HepG2 (cell line): ENCODE measurements around the gene EFNA2. TPM values are rescaled to one million over a fixed set of nuclear protein-coding genes. Genes with fewer than 3 reads are reported as not detected.
A peak's percentile ranks its signal among the peaks of the same experiment; 100 is the strongest.

Source experiments
- AKAP8 ChIP-seq: sonication (generic); formaldehyde crosslinking; IDR thresholded peaks from 2 replicates; pipeline ENCODE4 v1.5.1; 2020; ENCODE audit warnings: mild to moderate bottlenecking, missing genetic modification reagents
- DNMT3B ChIP-seq: conservative IDR thresholded peaks from 2 replicates; pipeline ENCODE4 v1.6.1; 2016; ENCODE audit warnings: missing biosample characterization, control low read depth
- ELF1 ChIP-seq: sonication (generic); formaldehyde crosslinking; IDR thresholded peaks from 2 replicates; pipeline ENCODE4 v1.4.0; 2020; ENCODE audit warnings: missing genetic modification reagents
- ELF3 ChIP-seq: IDR thresholded peaks from 2 replicates; pipeline ENCODE4 v1.6.1; 2016; ENCODE audit warnings: missing genetic modification reagents, missing compliant biosample characterization
- FOXP1 ChIP-seq, 2 experiments: fragments of 450-650 bp in 1 of 2; IDR thresholded peaks; 2 replicates each; pipeline ENCODE4 v1.6.1; 2017 to 2018; ENCODE audit warnings: antibody characterized with exemption in 1 of 2
- GABPA ChIP-seq, 2 experiments: IDR thresholded peaks; 2 replicates each; pipeline ENCODE4 v1.6.1; 2011 to 2016; ENCODE audit warnings: low read depth in 2 of 2, low read length in 1 of 2, missing biosample characterization in 1 of 2, missing genetic modification characterization in 1 of 2
- GLI4 ChIP-seq: sonication (generic); formaldehyde crosslinking; IDR thresholded peaks from 2 replicates; pipeline ENCODE4 v1.5.1; 2020; ENCODE audit warnings: missing genetic modification reagents, mild to moderate bottlenecking, moderate library complexity, borderline replicate concordance
- KDM5B ChIP-seq: sonication (generic); formaldehyde crosslinking; IDR thresholded peaks from 2 replicates; pipeline ENCODE4 v1.4.0; 2020; ENCODE audit warnings: missing genetic modification reagents, mild to moderate bottlenecking, borderline replicate concordance
- MTA1 ChIP-seq: sonication (generic); formaldehyde crosslinking; IDR thresholded peaks from 2 replicates; pipeline ENCODE4 v1.4.0; 2020; ENCODE audit warnings: missing genetic modification reagents, mild to moderate bottlenecking, borderline replicate concordance
- MTERF4 ChIP-seq: sonication (generic); formaldehyde crosslinking; IDR thresholded peaks from 2 replicates; pipeline ENCODE4 v1.8.0; 2023; ENCODE audit warnings: mild to moderate bottlenecking, missing genetic modification reagents
- NPAS2 ChIP-seq: sonication (generic); formaldehyde crosslinking; IDR thresholded peaks from 2 replicates; pipeline ENCODE4 v1.8.0; 2022; ENCODE audit warnings: mild to moderate bottlenecking, missing genetic modification reagents, borderline replicate concordance
- REST ChIP-seq, 2 experiments: IDR thresholded peaks; 2 replicates each; pipeline ENCODE4 v1.6.1; 2011 to 2012; ENCODE audit warnings: low read length in 2 of 2, borderline replicate concordance in 1 of 2, low read depth in 1 of 2, mild to moderate bottlenecking in 1 of 2, moderate library complexity in 1 of 2
- TAF15 ChIP-seq: fragments of 200-400 bp; formaldehyde crosslinking; IDR thresholded peaks from one replicate; pipeline ENCODE4 v1.6.1; 2018; ENCODE audit warnings: mild to moderate bottlenecking, low read depth, low read length; ENCODE audit not compliant: poor library complexity, severe bottlenecking
- TBX2 ChIP-seq: sonication (generic); formaldehyde crosslinking; IDR thresholded peaks from 2 replicates; pipeline ENCODE4 v1.5.0; 2020; ENCODE audit warnings: missing genetic modification reagents, mild to moderate bottlenecking, borderline replicate concordance
- ZMYM4 ChIP-seq: sonication (generic); formaldehyde crosslinking; IDR thresholded peaks from 2 replicates; pipeline ENCODE4 v1.8.1; 2023; ENCODE audit warnings: mild to moderate bottlenecking, missing genetic modification reagents
- ZNF121 ChIP-seq: sonication (generic); formaldehyde crosslinking; IDR thresholded peaks from 2 replicates; pipeline ENCODE4 v1.5.0; 2020; ENCODE audit warnings: mild to moderate bottlenecking, missing genetic modification reagents
- ZNF180 ChIP-seq: sonication (generic); formaldehyde crosslinking; IDR thresholded peaks from 2 replicates; pipeline ENCODE4 v1.4.0; 2020; ENCODE audit warnings: low read depth, missing genetic modification reagents, borderline replicate concordance
- ZNF34 ChIP-seq: sonication (generic); formaldehyde crosslinking; IDR thresholded peaks from 2 replicates; pipeline ENCODE4 v1.4.0; 2020; ENCODE audit warnings: mild to moderate bottlenecking, missing genetic modification reagents, borderline replicate concordance
- ZNF577 ChIP-seq: sonication (generic); formaldehyde crosslinking; IDR thresholded peaks from 2 replicates; pipeline ENCODE4 v1.4.0; 2020; ENCODE audit warnings: mild to moderate bottlenecking, low read depth, missing genetic modification reagents, borderline replicate concordance
- ZNF616 ChIP-seq: sonication (generic); formaldehyde crosslinking; IDR thresholded peaks from 2 replicates; pipeline ENCODE4 v1.5.0; 2020; ENCODE audit warnings: low read depth, mild to moderate bottlenecking, missing genetic modification reagents
- ZNF749 ChIP-seq: sonication (generic); formaldehyde crosslinking; IDR thresholded peaks from 2 replicates; pipeline ENCODE4 v1.8.0; 2022; ENCODE audit warnings: mild to moderate bottlenecking, missing genetic modification reagents, moderate library complexity, borderline replicate concordance
- ZNF790 ChIP-seq: sonication (generic); formaldehyde crosslinking; IDR thresholded peaks from 2 replicates; pipeline ENCODE4 v1.8.0; 2022; ENCODE audit warnings: missing genetic modification reagents, mild to moderate bottlenecking, borderline replicate concordance
- ZNF891 ChIP-seq: sonication (generic); formaldehyde crosslinking; IDR thresholded peaks from 2 replicates; pipeline ENCODE4 v1.5.0; 2020; ENCODE audit warnings: mild to moderate bottlenecking, missing genetic modification reagents
- polyA plus RNA-seq, 8 experiments: library from polyadenylated mRNA; depleted of rRNA in 3 of 8; stranded (reverse) in 7 of 8; unstranded in 1 of 8; fragments of >200 nt; fragmentation: Illumina TruSeq in 4 of 8; extraction: Trizol in 4 of 8; gene quantifications; 2 replicates each; pipeline versions ENCODE4 v1.2.1 to v1.2.3, GENCODE V29; 2011 to 2016; ENCODE audit warnings: low read depth in 4 of 8, missing spikeins in 1 of 8, mixed read lengths in 1 of 8; ENCODE audit not compliant: insufficient read depth in 1 of 8
- total RNA-seq, 5 experiments: library from RNA; depleted of rRNA; stranded (reverse); fragments of >200 nt; fragmentation: Illumina TruSeq; extraction: Trizol; gene quantifications; 2 replicates each; pipeline ENCODE4 v1.2.3, GENCODE V29; 2016; ENCODE audit warnings: low read depth in 1 of 5

The EFNA2 gene
- total and polyA plus RNA-seq, 2 of the 13 experiments (the other 11 are each of a cell fraction or from before 2014, with no cell fraction given), result 6.0 to 9.9 TPM

- TF ChIP-seq REST (IDR thresholded peaks at IDR 0.05; ENCODE audit: borderline replicate concordance in 1 of 2, low read depth in 1 of 2, low read length in 2 of 2), result peak in 1 of 2 experiments; percentile 35; a peak in 1 of 4 replicates
- no peak for TF ChIP-seq TAF15
- 0 out of 2 replicates have a peak, but pooled peaks have one; percentile 0 for TF ChIP-seq MTA1
- TF ChIP-seq TBX2 (CRISPR knock-in tag), result peak; percentile 7; the same call in 1 of the 2 replicates
- no peak for TF ChIP-seq ZMYM4
- no peak for TF ChIP-seq NPAS2 (CRISPR knock-in tag)
- no peak for TF ChIP-seq ZNF121
- TF ChIP-seq ZNF180 (CRISPR knock-in tag), result no peak
- no peak for TF ChIP-seq GABPA (IDR thresholded peaks at IDR 0.05; ENCODE audit: low read depth, low read length)
- TF ChIP-seq GABPA (CRISPR knock-in tag; IDR thresholded peaks at IDR 0.05; ENCODE audit: low read depth), result no peak
- no peak for TF ChIP-seq ZNF34 (CRISPR knock-in tag)
- no peak for TF ChIP-seq ELF1 (CRISPR knock-in tag)
- TF ChIP-seq GLI4, result no peak; the same call in 1 of the 2 replicates
- TF ChIP-seq ELF3 (CRISPR knock-in tag), result no peak
- no peak for TF ChIP-seq KDM5B (CRISPR knock-in tag)
- peak; percentile 73; the same call in 1 of the 2 replicates for TF ChIP-seq AKAP8 (CRISPR knock-in tag)
- TF ChIP-seq MTERF4 (CRISPR knock-in tag), result no peak
- no peak for TF ChIP-seq DNMT3B (CRISPR knock-in tag)
- TF ChIP-seq ZNF790 (CRISPR knock-in tag), result peak; percentile 73; the same call in 1 of the 2 replicates
- TF ChIP-seq ZNF616 (CRISPR knock-in tag), result 0 out of 2 replicates have a peak, but pooled peaks have one; percentile 30
- no peak for TF ChIP-seq ZNF577
- no peak for TF ChIP-seq ZNF749
- no peak for TF ChIP-seq FOXP1 (IDR thresholded peaks at IDR 0.05)
- TF ChIP-seq FOXP1 (CRISPR knock-in tag; IDR thresholded peaks at IDR 0.05), result no peak
- no peak for TF ChIP-seq ZNF891 (CRISPR knock-in tag)
Measured at GRCh38 chr19:1251330-1252220, 34.1 kb upstream of the EFNA2 start (continued).
